ENCODE data around the gene CDC5L.

GRCh38 chr6:44454198-44454597 is 66.7 kb downstream of the CDC5L start:
- TF ChIP-seq CTCF (IDR thresholded peaks at IDR 0.05) (no peak), POLR2A (IDR thresholded peaks at IDR 0.05) (no peak)
